GM20431 (cell line): ENCODE results near the gene GRM4.

ENCODE experiments used
- in situ Hi-C: fragments of 300-500 bp; cut with MseI, MboI; formaldehyde crosslinking; loops from one replicate; pipeline ENCODE4 v1.15.0; 2020; ENCODE audit warnings: low sequenced_read_pairs; ENCODE audit not compliant: unreplicated experiment

Gene GRM4

DNA sequence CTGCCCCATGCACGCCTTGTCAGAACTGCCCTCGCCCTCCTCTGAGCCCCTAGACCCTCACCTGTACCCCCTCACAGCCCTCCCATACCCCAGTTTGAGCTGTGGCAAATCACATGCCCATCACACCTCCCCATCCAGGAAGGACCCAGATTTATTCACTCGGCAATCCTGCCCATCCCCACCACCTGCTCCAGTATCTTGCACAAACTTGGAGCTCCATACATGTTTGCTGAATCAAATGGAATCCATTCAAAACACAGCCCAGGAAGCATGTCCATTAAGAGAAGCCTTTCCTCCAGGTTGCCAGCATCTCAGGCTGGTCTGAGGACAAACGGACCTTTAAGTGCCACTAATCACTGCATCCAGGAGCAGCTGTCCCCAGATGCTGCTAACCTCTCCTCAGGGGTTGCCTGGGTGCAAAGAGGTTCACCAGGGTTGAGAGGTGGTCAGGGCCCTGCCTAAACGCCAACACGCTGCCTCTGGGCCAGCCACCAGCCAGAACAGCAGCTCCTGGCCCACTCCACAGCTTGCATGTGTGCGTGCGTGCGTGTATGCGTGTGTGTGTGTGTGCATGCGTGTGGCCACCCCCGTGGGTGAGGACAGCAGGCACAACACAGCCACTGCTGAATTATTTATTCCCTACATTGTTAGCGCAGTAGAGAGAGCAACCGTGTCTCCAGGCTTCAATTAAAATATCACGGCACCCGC, 31.0 kb downstream of the GRM4 start:
- in situ Hi-C loops: no loop called here

DNA sequence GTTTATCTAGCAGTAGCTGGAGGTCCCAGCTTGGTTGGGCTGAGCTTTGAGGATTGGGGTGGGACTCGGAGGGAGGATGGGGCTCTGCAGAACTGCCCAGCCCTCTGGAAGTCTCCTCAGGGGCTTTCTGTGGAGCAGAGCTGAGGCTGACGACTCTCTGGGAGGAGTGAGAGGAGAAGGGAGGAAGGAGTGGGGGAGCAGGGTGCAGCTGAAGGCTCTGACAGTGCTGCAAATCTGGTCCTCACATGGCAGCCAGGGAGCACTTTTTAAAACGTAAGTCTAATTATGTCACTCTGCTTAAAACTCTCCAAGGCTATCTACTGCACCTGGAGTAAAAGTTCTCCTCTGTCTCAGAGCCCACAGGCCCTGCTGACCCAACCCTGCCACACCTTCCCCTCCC, 32.4 kb downstream of the GRM4 start:
- in situ Hi-C loops: no loop called here

DNA sequence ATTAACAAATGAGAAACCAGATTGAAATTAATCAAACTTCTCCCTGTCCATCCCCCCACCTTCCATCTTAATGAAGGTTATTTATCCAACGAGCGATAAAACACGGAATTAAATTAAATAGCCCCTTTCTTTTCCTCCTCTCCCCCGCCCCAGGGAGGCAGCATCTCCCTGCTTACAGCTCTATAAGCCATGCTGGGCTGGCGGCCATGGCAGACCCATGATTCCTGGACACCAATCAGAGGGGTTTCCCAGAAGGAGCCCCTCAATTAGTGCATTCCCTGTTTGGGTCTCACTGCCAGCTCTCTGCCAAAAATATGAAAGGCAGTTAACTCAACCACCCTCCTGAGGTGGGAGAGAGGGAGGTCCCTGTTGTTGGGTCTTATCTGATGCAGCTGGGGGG, 33.8 kb downstream of the GRM4 start:
- in situ Hi-C loops: no loop called here

DNA sequence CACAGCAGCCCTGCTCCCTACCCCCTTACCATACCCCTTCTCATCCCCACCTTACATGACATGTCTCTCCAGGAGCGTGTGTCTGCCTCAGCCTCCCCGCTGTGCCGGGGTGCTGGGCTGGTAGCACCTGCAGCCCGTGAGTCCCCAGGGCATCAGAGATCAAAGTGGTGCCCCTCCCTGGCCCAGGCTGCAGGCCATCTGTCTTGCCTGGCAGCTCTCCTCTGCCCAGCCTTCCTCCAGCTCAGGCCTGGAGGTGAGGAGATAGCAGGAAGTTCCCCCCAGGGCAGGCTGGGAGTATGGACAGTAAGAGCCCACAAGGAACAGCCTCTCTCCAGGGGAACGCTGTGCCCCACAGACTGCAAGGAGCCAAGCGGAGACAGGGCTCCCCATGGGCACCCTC, 35.3 kb downstream of the GRM4 start:
- in situ Hi-C loops: no loop called here

DNA sequence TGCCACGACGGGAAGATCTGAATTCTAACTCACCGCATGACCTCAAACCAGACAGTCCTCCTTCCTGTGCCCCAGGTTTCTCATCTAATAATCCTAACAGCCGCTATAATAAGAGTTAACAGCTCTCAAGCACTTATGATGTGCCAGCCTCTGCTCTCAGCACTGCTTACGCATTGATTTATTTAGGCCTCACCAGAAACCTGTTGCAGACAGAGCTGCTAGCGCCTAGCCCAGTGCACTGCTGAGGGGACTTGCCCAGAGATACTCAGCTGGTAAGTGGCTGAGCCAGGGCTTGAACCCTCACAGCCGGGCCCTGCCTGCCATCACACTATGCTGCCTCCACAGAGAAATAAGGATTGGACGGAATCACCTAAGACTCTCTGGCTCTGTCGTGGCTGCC, 37.7 kb downstream of the GRM4 start:
- in situ Hi-C loops: no loop called here

DNA sequence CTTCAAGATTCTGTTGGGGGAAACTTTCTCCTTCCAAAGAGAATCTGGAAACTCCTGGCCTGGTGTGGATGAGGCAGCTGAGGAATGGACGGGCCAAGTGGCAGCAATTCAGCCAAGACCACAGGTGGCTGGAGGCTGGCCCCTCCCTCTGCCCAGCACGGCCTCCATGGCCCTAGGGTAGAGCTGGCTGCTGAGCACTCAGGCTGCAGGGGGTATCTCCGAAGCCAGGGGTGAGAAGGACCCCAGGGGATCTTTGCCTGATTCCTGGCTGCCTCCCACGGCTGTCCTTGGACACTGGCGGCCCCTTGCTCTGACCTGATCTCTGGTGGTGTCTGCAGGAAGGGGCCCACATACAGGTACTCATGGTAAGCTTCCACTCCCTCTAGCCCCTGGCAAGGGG, 39.0 kb downstream of the GRM4 start:
- in situ Hi-C loops: no loop called here

DNA sequence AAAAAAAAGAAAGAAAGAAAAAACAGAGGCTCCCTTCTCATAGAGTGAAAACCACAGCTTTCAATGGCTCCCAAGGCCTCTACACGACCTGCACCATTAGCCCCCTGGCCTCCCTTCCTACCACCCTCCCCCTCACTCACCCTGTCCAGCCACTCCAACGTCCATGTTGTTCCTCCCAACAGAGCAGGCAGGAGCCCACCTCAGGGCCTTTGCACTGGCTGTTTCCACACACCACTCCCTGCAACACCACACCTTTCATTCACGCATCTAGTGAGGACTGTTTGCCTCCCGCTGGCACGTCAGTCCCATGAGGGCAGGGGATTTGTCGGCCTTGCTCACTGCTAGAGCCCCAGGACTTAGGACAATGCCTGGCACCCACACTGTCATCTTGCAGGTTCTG, 39.5 kb downstream of the GRM4 start:
- in situ Hi-C loops: no loop called here

DNA sequence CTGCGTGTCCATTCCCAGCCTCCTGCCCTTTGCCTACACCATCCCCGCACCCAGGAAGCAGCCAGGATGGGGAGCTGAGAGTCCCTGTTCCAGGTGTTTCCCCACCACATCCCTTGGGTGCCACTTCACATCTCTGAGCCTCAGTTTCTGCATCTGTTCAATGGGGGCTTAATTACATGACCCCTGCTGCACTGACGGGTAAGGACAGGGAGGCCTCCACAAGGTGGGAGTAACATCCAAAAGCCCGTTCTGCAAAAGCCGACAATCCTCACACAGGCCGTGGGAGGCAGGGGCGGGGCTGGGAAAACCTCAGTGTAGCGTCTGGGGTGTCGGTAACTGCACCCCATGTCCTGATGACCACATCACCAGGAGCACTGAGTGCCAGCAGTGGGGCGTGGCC, 41.3 kb downstream of the GRM4 start:
- in situ Hi-C loops: no loop called here

DNA sequence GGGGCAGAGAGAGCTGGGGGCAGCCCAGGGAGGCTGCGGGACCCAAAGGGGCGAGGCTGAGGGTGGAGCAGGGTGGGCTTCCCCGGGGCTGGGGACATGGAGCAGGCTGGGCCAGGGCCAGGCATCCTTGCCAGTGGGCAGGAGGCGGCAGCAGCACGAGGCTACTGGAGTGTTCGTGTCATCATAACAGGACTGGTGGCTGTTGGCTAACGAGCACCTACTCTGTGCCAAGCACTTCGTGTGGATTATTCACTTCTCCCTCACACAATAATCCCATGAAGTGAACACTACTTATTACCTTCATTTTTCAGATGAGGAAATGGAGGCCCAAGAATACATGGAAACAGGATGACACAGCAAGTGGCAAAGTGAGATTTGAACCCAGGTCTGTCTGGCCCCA, 41.7 kb downstream of the GRM4 start:
- in situ Hi-C loops: no loop called here

DNA sequence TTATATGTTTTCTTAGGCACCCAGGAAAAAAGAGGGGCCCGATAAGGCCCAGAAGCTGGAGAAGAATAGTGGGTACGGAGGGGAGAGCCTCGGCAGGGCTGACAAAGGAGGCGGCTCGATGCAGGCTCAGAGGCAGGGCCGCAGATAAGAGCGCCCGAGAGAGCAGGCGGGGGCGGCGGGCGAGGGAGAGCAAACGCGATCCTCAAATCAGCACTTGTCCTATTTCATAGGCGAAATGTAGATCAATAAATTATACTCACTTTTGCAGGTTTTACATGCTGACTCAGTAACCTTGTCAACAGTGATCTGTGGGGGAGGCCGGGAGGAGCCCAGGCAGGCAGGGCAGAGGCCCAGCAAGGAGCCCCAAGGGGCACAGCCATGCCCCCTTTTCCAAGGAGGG, 42.6 kb downstream of the GRM4 start:
- in situ Hi-C loops: no loop called here

DNA sequence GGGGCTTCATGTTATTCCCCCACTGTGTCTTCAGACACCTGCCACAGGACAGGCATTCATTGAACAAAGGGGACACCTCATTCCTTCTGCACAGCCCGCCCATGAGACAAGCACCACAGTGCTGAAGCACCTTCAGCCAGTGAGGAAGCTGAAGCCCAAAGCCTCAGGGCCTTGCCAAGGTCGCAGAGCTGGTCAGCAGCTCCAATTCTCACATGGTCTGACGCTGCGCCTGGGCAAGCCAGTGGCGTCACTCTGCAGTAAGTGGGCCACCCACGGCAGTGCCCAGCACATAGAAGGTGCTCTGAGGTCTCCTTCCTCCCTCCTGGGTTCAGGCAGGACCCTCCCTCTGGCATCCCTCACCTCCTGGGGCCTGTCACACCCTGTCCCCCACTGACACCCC, 43.2 kb downstream of the GRM4 start:
- in situ Hi-C loops: no loop called here

DNA sequence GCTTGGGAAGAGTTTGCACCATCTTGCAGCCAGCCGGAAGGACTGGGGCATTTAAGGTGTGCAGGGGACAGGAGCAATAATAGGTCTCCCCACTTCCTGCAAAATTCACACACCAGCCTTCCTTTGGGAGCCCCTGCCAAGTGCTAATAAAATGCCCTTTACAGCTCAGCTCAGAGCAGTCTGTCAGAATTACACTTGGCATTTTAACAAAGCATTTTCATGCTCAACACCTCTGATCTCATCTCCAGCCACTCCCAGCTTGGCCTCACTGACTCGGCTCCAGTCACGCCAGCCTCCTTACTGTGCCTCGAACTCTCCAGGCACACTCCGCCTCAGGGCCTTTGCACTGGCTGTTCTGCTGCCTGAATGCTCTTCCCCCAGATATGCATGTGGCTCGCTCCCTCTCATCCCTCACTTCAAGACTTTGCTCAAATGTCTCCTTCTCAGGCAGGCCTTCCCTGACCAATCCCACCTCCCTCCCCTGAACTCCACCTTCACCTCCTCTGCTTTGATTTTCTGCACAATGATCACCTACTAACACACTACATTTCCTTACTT, 43.7 kb downstream of the GRM4 start:
- in situ Hi-C loops: no loop called here

DNA sequence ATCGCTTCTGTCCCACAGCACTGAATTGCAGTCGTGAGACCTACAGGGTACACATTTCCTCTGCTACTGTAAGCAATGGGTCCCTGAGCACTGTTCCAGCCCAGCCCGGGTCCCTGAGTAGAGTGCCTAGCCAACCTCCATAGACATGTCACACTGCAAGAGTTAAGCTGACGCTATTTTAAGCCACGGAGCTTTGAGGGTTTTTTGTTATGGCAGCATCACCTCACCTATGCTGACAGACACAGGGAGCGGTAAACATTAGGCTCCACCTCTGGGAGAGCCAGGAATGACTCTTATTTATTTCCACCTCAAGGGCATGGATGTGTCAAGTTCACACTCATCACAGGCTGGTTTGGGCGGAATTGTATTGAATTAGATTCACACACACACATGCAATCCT, 45.1 kb downstream of the GRM4 start:
- in situ Hi-C loops: no loop called here

DNA sequence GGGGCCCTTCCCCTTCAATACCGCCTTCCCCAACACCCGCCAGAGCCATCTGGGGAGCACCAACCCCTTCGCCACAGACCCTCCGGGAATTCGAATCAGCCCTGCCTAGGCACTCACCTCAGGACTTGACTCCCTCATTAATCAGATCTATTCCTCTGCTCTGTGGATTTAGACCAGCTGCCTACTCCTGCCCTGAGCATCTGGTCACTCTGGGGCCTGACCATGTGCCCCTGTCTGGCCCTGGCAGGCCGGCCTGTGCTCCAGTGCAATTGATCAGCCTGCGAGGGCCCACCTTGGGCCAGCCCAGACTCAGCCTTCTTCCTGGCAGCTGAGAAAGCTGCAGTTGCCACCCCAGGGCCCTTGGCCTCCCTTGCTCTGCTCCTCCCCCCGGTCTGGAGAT, 46.0 kb downstream of the GRM4 start:
- in situ Hi-C loops: no loop called here

DNA sequence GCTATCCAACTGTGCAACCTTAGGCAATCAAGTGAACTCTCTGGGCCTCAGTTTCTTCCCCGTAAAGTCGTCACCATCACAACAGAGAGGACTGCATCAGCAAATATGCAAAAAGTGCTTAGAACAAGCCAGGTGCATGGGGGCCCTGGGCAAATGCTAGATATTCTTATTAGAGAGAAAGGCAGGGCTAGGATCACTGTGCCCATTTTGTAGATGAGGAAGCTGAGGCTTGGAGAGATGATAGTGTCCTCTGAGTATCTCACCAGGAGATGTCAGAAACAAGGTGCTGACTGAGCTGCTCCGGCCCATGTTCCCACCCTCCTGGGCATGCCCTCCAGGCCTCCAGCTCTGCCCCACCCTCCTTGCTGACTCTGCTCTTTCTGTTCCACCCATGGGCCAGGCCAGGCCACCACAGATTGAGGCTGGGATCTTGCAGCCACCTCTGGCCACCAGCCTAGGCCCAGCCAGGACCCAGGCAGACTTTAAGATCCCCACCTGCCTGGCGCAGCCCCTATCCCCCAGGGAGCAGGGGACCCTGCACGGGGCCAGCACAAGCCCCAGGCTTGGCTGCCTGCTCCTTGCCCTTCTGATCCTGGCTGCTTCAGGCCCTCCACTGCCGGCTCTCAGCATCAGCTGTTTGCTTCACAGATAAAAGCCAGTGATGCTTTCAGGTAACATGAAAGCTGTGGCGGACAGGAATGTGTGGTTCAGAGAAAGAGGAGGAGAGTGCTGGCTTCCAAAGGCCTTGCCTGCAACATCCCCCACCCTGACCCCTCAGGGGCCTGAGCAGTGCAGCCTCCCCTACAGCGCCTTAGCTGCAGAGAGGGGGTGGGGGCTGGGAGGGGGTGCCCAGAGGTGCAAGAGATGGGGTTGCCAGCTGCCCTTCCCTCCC, 47.6 kb downstream of the GRM4 start:
- in situ Hi-C loops: no loop called here

DNA sequence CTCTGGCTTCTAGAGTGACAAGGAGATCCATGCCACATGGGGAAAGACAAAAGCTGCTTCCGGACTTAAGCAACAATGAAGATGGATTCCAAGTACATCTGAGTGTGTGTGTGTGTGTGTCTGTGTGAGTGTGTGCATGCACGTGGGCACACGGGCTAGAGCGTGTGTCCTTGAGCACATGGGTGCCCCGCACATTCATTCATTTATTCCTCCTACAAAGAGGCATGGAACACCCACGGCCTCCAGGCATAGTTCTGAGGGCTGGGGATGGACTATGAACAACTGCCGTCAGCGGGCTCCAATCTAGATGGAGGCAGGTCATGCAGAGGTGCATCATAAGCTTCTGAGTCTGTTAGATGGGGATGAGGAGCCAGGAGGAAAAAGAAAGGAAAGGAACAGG, 49.1 kb downstream of the GRM4 start:
- in situ Hi-C loops: no loop called here

DNA sequence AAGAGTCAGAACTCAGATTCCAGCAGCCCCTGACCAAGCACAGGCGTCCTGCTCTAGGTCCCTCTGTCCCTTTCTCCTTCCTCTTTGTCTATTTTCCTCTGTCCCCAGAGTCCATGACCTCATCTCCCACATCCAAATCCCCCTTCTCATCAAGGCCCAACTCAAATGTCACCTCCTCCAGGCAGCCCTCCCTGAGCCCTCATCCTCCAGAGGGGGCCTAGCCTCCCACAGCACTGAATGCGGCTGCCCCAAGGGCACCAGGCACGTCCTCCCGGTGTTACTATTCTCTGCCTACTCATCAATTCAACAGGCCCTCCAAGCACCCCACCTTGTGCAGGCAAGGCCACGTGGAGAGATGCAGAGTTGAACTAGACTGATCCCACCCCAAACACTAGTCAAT, 49.7 kb downstream of the GRM4 start:
- in situ Hi-C loops: no loop called here

DNA sequence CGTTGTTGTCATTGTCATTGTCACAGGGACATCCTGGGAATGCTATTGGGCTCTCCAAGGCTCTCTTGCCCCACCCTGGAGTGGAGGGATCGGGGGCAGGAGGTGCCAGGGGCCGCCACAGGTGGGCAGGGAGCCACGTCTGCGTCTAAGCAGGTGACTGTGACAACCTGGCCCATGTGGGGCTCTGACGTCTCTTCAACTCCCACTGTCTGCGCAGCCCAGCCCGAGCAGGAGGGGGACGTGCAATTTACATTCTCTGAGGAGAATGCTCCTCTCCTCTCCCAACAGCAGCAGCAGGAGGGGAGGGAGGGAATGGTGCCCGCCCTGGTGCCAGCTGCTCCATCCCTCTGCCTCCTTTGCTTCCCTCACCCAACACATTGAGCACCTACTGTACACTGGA, 50.1 kb downstream of the GRM4 start:
- in situ Hi-C loops: no loop called here

DNA sequence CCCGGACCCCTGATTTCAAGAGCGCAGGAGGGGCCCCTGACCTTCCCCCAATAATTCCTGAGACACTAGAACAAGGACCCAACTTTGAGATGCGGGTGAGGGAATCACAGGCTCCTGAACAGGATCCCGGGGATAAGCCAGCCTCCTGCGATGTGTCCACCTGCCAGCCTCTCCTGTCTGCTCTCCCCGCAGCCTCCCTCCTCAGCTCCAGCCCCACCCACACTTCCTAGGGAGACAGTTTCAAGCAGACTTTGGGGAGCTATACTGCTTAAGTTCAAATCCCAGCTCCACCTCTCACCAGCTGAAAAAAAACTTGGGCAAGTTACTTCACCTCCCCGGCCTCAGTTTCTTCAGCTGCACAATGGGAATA, 50.8 kb downstream of the GRM4 start:
- in situ Hi-C loops: no loop called here

DNA sequence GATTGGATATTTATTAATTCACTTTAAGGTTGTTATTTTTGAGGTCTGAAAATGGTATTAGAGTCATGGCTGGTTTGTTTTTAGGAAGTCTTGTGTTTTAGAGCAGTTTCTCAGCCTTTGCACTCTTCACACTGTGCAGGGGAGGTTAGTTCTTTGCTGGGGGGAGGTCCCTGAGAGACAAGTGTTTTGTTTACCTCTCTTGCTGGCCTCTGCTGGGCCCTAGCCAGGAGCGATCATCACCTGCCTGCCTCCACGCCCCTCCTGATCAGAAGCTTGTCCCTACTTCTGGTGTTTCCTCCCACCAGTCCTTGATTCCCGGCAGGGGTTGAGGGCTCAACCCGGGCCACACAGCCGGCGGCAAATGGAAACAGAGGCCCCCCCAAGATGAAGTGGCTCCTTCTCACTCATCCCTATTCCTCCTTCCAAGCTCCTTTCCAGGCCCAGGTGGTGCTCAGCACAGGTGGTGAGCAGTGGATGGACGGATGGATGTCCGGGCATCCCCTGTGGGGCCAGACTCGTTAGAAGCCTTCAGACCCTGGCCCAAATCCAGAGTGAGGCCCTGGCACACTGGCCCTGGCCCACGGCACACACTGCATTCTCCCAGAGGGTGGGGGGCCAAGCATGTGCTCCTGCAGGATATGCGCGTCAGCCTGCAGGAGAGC, 51.3 kb downstream of the GRM4 start:
- in situ Hi-C loops: no loop called here

DNA sequence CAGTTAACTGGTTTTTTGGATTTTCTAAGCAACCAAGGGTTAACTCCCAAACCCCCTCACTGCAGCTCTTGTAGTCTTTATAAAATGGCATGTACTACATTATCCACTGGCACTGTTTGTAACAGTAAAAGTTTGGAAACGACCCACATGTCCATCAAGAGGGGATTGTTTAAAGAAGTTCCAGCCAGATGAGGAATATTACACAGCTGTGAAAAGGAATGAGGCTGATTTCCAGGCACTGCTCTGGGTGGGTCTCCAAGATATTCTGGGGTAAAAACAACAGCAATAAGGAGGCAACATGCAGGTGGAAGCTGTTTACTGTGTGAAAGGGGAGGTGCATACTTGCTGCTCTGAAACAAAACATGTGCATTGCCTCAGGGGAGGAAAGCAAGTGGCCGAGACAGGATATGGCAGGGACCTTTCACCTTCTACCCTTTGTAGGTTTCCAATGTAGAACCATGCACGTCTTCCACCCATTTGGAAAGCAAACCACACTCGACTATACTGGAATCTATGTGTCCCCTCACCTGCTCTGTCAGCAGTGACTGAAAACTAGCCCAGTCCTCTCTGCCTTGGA, 51.9 kb downstream of the GRM4 start:
- in situ Hi-C loops: no loop called here
